Suprapubic skin (tissue), 3 donors: Measurements from ENCODE around the gene LATS2.

Experiments used
- CTCF ChIP-seq, 2 donors: fragments of 200-600 bp in 1 of 2; fragments of 450-650 bp in 1 of 2; sonication (generic) in 1 of 2; IDR thresholded peaks; one replicate each; pipeline ENCODE4 v1.5.1; 2016 to 2019; ENCODE audit warnings: antibody characterized with exemption in 2 of 2, mild to moderate bottlenecking in 1 of 2, moderate library complexity in 1 of 2
- POLR2A ChIP-seq, 2 donors: fragments of 450-650 bp; IDR thresholded peaks; one replicate each; pipeline ENCODE4 v1.6.1; 2017; ENCODE audit warnings: antibody characterized with exemption in 2 of 2, mild to moderate bottlenecking in 2 of 2, moderate library complexity in 2 of 2

- TF ChIP-seq CTCF (IDR thresholded peaks at IDR 0.05), result no peak
- TF ChIP-seq POLR2A (IDR thresholded peaks at IDR 0.05), result no peak
Measured at GRCh38 chr13:20977394-20977793, 84.0 kb downstream of the LATS2 start.
